ENCODE data around the gene ALDH1A2.

Gene ALDH1A2

DNA sequence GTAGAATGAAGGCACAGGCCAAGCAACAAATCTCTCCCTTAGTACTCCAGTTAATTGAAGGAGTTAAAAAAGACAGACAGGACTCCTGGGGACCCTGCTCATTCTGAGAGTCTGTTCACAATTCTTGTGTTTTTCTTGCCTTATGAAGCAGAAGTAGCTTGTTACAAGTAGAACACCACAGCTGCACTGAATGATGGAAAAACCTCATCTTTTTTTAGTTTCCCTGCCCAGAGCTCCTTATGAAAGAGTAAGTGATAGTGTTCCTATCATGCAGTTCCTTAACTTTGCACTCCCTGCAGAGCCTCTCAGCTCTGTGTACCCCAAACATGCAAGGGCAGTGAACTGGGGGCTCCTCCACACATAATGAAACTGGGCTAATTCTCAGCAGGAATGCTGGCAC is 95.5 kb downstream of the ALDH1A2 start:
- TF ChIP-seq ZFP41 (tag by site-specific recombination; IDR thresholded peaks at IDR 0.05; ENCODE audit: borderline replicate concordance) (no peak), ZNF792 (tag by site-specific recombination; IDR thresholded peaks at IDR 0.05) (no peak), ZNF324 (tag by site-specific recombination; IDR thresholded peaks at IDR 0.05) (no peak), ZNF558 (tag by site-specific recombination; IDR thresholded peaks at IDR 0.05) (no peak), ZBTB49 (tag by site-specific recombination; IDR thresholded peaks at IDR 0.05; ENCODE audit: low read depth) (no peak), ZNF843 (tag by site-specific recombination; IDR thresholded peaks at IDR 0.05) (no peak), ZNF132 (tag by site-specific recombination; IDR thresholded peaks at IDR 0.05; ENCODE audit: borderline replicate concordance) (no peak), ZNF76 (tag by site-specific recombination; IDR thresholded peaks at IDR 0.05; ENCODE audit: borderline replicate concordance, low read depth) (no peak), ZNF335 (tag by site-specific recombination; conservative IDR thresholded peaks at IDR 0.05) (no peak), ZNF530 (tag by site-specific recombination; IDR thresholded peaks at IDR 0.05; ENCODE audit: low read depth) (no peak), ZNF560 (tag by site-specific recombination; IDR thresholded peaks at IDR 0.05; ENCODE audit: borderline replicate concordance) (no peak), MEIS1 (CRISPR knock-in tag; IDR thresholded peaks at IDR 0.05; ENCODE audit: borderline replicate concordance) (no peak)
- TF ChIP-seq, protein P1, sequence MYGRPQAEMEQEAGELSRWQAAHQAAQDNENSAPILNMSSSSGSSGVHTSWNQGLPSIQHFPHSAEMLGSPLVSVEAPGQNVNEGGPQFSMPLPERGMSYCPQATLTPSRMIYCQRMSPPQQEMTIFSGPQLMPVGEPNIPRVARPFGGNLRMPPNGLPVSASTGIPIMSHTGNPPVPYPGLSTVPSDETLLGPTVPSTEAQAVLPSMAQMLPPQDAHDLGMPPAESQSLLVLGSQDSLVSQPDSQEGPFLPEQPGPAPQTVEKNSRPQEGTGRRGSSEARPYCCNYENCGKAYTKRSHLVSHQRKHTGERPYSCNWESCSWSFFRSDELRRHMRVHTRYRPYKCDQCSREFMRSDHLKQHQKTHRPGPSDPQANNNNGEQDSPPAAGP (tag by site-specific recombination; IDR thresholded peaks at IDR 0.05): no peak
- Histone ChIP-seq H3K9me3 (ENCODE audit: control insufficient read depth, insufficient read depth, low read depth, low read length) (no peaks in the 10 kb centered on the region), H3K4me3 (ENCODE audit: low read depth, low read length) (no peak overlapping the region), H3K36me3 (ENCODE audit: control insufficient read depth in 2 of 2, insufficient read depth in 1 of 2, low read length in 2 of 2) (no peaks in the 10 kb centered on the region), H3K27ac (ENCODE audit: extremely low read depth, low read depth, low read length) (no peak overlapping the region), H3K4me1 (ENCODE audit: control insufficient read depth, insufficient read depth, low read length) (no peaks in the 10 kb centered on the region)
- POLR2A ChIA-PET: no interaction called here
- CTCF ChIA-PET: interaction anchor here (0.9 to 1.1 kb wide), 3 partner anchors 73 to 101 kb away, joined by 4 to 5 read pairs (median 4); no protein-coding TSS in a partner anchor

- H3K4me3 ChIP-seq (ENCODE audit: low read depth, low read length): no peak overlapping the region
- TF ChIP-seq SCRT2 (tag by site-specific recombination; IDR thresholded peaks at IDR 0.05) (no peak), ZNF768 (tag by site-specific recombination; IDR thresholded peaks at IDR 0.05) (no peak), CTCF (tag by site-specific recombination; IDR thresholded peaks at IDR 0.05) (peak; percentile 54; the same call in 1 of the 2 replicates)
- no peaks in the 10 kb centered on the region for H3K9me3 ChIP-seq (ENCODE audit: control insufficient read depth, insufficient read depth, low read depth, low read length)
- CTCF ChIA-PET: interaction anchor here (0.9 to 1.1 kb wide), 3 partner anchors 74 to 101 kb away, joined by 4 to 5 read pairs (median 4); no protein-coding TSS in a partner anchor
- no peak overlapping the region for H3K27ac ChIP-seq (ENCODE audit: extremely low read depth, low read depth, low read length)
- H3K4me1 ChIP-seq (ENCODE audit: control insufficient read depth, insufficient read depth, low read length): no peaks in the 10 kb centered on the region
- H3K36me3 ChIP-seq (ENCODE audit: control insufficient read depth in 2 of 2, insufficient read depth in 1 of 2, low read length in 2 of 2): no peaks in the 10 kb centered on the region
- POLR2A ChIA-PET: no interaction called here
Measured at GRCh38 chr15:57969355-57969754, 96.2 kb downstream of the ALDH1A2 start.

DNA sequence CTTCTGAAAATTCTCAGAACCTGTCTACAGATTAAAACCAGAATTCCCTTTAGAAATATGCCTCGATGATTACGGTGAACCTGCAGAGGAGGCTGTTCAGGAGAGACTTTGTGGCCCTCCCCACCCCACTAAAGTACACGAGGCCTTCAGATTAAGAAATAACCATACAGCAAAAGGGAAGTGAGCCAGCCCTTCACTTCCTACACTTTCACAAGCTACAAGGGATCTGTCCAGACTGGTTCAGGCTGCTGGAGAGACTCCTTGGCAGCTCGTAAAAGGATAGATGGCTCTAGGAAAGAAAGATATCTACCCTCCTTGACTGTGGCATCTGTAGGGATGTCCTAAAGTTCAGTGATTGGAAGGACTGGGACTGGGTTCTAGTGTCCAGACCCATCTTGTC is 102.6 kb downstream of the ALDH1A2 start:
- Histone ChIP-seq H3K4me1 (ENCODE audit: control insufficient read depth, insufficient read depth, low read length) (no peaks in the 10 kb centered on the region), H3K36me3 (ENCODE audit: control insufficient read depth in 2 of 2, insufficient read depth in 1 of 2, low read length in 2 of 2) (peaks cover 0 to 29% of the 10 kb centered on the region in 2 experiments; a peak in 1 of 3 replicates), H3K4me3 (ENCODE audit: low read depth, low read length) (no peak overlapping the region), H3K27ac (ENCODE audit: extremely low read depth, low read depth, low read length) (no peak overlapping the region), H3K9me3 (ENCODE audit: control insufficient read depth, insufficient read depth, low read depth, low read length) (no peaks in the 10 kb centered on the region)
- ChIA-PET CTCF (interaction anchor here (0.6 to 0.7 kb wide), 4 partner anchors 13 to 203 kb away, joined by 3 read pairs; no protein-coding TSS in a partner anchor), POLR2A (no interaction called here)
- no peak for TF ChIP-seq ZNF521 (tag by site-specific recombination; IDR thresholded peaks at IDR 0.05)
- TF ChIP-seq ZNF114 (tag by site-specific recombination; IDR thresholded peaks at IDR 0.05): no peak
- no peak for TF ChIP-seq ZNF639 (tag by site-specific recombination; IDR thresholded peaks at IDR 0.05)
- TF ChIP-seq ZNF24 (tag by site-specific recombination; IDR thresholded peaks at IDR 0.05): no peak
- TF ChIP-seq ZNF792 (tag by site-specific recombination; IDR thresholded peaks at IDR 0.05): no peak
- TF ChIP-seq ZNF664 (tag by site-specific recombination; IDR thresholded peaks at IDR 0.05): no peak
- no peak for TF ChIP-seq ZSCAN16 (tag by site-specific recombination; IDR thresholded peaks at IDR 0.05)
- TF ChIP-seq ZNF146 (tag by site-specific recombination; IDR thresholded peaks at IDR 0.05): no peak
- TF ChIP-seq ZSCAN4 (tag by site-specific recombination; IDR thresholded peaks at IDR 0.05): no peak
- no peak for TF ChIP-seq SCRT1 (tag by site-specific recombination; IDR thresholded peaks at IDR 0.05; ENCODE audit: borderline replicate concordance)
- TF ChIP-seq ZNF596 (tag by site-specific recombination; IDR thresholded peaks at IDR 0.05): no peak
